Measurements from ENCODE around the gene KREMEN1.

Gene KREMEN1

DNA sequence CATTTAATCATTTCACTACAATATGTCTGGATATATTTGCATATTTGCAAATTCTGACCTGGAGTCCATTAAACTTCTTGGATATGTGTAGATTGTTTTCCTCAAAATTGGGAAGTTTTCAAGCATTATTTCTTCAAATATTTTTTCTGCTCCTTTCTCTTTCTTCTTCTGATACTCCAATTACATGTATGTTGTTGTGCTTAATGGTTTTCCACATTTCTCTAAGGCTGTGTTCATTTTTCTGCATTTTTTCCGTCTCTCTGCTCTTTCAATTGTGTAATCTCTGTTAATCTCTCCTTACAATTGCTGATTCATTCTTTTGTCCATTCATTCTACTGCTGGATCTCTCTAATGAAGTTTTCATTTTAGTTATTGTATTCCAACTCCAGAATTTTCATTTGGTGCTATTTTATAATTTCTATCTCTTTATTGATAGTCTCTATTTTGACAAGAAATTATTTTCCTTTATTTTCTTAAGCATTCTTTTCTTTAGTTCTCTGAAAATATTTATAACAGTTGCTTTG lies 102.5 kb downstream of the KREMEN1 start:
- ChIA-PET CTCF (no interaction called here), POLR2A (ENCODE audit: low non-redundant PET) (no interaction called here)
- DNase-seq (ENCODE audit: low spot score) = no peak
- TF ChIP-seq, protein P1, sequence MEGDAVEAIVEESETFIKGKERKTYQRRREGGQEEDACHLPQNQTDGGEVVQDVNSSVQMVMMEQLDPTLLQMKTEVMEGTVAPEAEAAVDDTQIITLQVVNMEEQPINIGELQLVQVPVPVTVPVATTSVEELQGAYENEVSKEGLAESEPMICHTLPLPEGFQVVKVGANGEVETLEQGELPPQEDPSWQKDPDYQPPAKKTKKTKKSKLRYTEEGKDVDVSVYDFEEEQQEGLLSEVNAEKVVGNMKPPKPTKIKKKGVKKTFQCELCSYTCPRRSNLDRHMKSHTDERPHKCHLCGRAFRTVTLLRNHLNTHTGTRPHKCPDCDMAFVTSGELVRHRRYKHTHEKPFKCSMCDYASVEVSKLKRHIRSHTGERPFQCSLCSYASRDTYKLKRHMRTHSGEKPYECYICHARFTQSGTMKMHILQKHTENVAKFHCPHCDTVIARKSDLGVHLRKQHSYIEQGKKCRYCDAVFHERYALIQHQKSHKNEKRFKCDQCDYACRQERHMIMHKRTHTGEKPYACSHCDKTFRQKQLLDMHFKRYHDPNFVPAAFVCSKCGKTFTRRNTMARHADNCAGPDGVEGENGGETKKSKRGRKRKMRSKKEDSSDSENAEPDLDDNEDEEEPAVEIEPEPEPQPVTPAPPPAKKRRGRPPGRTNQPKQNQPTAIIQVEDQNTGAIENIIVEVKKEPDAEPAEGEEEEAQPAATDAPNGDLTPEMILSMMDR (conservative IDR thresholded peaks at IDR 0.05; ENCODE audit: low read depth) = no peak
- no peak overlapping the region for H3K27ac ChIP-seq

DNA sequence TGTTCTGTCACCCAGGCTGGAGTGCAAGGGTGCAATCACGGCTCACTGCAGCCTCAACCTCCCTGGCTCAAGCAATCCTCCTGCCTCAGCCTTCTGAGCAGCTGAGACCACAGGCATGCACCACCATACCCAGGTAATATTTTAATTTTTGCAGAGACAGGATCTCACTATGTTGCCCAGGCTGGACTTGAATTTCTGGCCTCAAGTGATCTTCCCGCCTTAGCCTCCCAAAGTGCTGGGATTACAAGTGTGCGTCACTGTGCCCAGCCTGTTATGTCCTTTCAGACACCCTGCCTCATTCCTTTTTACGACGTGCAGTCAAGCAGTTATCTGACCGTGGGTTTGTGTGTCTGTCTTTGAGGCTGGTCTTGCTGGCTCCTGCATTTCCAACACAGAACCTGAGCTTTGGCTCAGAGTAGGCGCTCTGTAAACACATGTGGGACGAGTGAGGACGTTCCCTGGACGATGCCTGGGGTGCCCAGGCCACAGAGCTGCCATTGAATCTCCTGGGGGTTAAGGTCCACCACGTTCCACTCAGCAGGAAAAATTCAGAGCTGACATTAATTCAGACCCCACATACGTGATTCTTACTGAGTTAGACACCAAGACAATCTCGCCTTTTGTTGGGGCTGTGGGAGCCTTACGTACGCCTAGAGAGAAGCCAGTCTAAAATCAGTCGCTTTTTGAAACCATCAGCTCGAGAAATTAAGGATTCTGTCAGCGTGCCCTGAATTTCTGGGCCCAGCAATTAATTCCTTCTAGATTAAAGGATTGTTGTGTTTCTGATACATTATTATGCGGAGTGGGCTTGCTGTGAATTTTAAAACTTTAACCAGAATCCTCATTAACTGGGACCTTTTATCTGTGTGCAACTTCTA lies 111.4 kb downstream of the KREMEN1 start:
- POLR2A ChIA-PET (ENCODE audit: low non-redundant PET) = no interaction called here
- no peak overlapping the region for H3K27ac ChIP-seq
- TF ChIP-seq, protein P1 (conservative IDR thresholded peaks at IDR 0.05; ENCODE audit: low read depth) = no peak
- CTCF ChIA-PET = no interaction called here
- no peak for DNase-seq (ENCODE audit: low spot score)

DNA sequence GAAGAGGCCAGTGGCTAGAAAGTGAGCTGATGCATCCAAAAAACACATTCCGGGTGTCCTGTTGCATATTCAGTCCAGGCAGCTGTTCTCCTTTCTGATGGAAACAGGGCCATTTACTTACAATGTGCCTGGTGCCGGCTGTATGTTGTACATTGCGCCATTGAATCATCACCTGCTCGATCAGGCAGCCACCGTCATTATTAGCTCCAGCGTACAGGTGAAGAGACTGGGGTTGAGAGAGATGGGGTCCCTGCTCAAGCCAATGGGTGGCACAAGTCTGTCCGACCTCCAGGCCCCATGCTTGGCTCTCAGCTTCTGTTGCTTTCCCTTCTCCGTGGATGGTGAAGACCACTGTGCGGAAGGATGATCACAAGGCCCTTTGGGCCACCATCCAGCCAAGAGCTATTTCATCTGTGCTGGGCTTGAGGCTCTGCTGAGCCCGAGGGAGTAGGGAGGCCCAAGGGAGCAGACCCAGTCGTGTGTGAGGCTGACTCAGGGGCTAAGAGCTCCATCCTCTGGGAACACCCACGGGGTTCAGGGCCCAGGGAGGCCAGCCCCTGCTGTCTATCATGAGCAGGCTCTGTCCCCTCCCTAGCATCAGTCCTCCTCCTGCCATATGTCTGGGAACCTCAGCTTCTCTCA lies 112.1 kb downstream of the KREMEN1 start:
- DNase-seq (ENCODE audit: low spot score) = no peak
- TF ChIP-seq, protein P1 (conservative IDR thresholded peaks at IDR 0.05; ENCODE audit: low read depth) = no peak
- POLR2A ChIA-PET (ENCODE audit: low non-redundant PET) = no interaction called here
- CTCF ChIA-PET = interaction anchor here (0.6 kb wide), 1 partner anchor 137 kb away, joined by 3 read pairs; no protein-coding TSS in a partner anchor
- no peak overlapping the region for H3K27ac ChIP-seq

DNA sequence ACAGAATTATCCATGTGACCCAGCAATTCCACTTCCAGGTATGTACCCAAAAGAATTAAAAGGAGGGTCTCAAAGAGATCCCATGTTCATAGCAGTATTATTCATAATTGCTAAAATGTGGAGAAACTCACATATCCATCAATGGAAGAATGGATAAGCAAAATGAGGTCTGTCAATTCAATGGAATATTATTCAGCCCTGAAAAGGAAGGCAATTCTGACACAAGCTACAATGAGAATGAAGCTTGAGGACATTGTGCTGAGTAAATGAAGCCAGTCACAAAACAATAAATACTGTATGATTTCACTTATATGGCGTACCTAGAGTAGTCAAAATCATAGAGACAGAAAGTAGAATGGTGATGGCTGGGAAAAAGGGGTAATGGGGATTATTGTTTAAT lies 113.5 kb downstream of the KREMEN1 start:
- no peak for DNase-seq (ENCODE audit: low spot score)
- ChIA-PET CTCF (interaction anchor here (0.7 kb wide), 1 partner anchor 53 kb away, joined by 3 read pairs; no protein-coding TSS in a partner anchor), POLR2A (ENCODE audit: low non-redundant PET) (no interaction called here)
- TF ChIP-seq, protein P1 (conservative IDR thresholded peaks at IDR 0.05; ENCODE audit: low read depth) = no peak
- H3K27ac ChIP-seq = no peak overlapping the region

DNA sequence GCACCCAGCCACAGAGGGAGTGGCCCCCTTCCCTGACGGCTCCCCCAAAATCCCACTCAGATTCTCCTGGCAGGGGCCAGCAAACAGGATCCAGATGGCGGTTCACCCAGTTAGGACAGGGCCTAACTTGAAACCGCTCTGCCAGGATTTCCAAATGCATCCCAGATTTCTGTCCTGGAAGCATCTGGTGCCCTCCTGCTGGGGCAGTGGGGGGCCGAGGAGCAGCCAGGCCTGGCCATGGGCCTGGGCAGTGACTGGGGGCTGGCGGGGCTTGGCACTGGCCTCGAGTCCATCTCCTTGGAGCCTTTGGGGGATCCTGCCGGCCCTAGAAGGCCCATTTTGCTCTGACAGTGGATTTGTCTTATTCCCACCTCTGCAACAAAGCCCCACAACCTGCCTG lies 115.0 kb downstream of the KREMEN1 start:
- CTCF ChIA-PET = no interaction called here
- POLR2A ChIA-PET (ENCODE audit: low non-redundant PET) = no interaction called here
- TF ChIP-seq, protein P1 (conservative IDR thresholded peaks at IDR 0.05; ENCODE audit: low read depth) = no peak
- no peak for DNase-seq (ENCODE audit: low spot score)
- H3K27ac ChIP-seq = no peak overlapping the region

DNA sequence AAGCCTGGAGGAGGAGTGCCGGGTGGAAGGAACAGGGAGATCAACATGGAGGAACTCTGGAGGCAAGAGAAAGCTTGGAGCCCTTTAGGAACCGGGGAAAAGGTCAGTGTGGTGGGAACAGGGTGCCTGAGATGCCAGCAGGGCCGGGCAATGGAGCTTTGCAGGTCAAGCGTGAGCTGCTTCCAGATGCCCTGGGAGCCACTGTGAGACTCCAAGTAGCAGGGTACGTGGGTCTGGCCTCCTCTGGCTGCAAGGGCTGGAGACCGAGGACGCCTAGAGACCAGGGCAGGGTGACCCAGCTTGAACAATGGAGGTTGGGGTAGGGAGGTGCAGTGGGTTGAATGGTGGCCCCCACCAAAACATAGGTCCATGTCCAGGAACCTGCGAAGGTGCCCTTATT lies 117.2 kb downstream of the KREMEN1 start:
- H3K27ac ChIP-seq = no peak overlapping the region
- DNase-seq (ENCODE audit: low spot score) = no peak
- POLR2A ChIA-PET (ENCODE audit: low non-redundant PET) = no interaction called here
- CTCF ChIA-PET = interaction anchor here (1.1 kb wide), 1 partner anchor 13 kb away, joined by 3 read pairs; no protein-coding TSS in a partner anchor
- TF ChIP-seq, protein P1 (conservative IDR thresholded peaks at IDR 0.05; ENCODE audit: low read depth) = no peak

All from RWPE1 (cell line).